SK-N-SH (cell line): ENCODE measurements around the gene MALT1. TPM values are rescaled to one million over a fixed set of nuclear protein-coding genes. Genes with fewer than 3 reads are reported as not detected.

Experiments
- CTCF ChIA-PET: fragments of 300-600, 350-600 bp; formaldehyde crosslinking; extraction: SDS; loops from one replicate; lab custom pipeline; 2021; lab: Yijun Ruan, JAX
- POLR2A ChIA-PET: fragments of 350-600 bp; sonication (Branson Sonifier 250); formaldehyde crosslinking; extraction: SDS; loops from one replicate; lab custom pipeline; 2020; ENCODE audit warnings: antibody characterized with exemption, inconsistent platforms; lab: Yijun Ruan, JAX
- DNase-seq: peaks from one replicate; pipeline ENCODE4 v3.0.0; 2012
- H2AFZ ChIP-seq: fragments of 200-600 bp; sonication (generic); 2 replicates; pipeline ENCODE4 v1.8.1; 2016; ENCODE audit warnings: antibody characterized with exemption, mild to moderate bottlenecking, low read depth
- H3F3A ChIP-seq: fragments of 200-600 bp; sonication (generic); replicated peaks from 2 replicates; pipeline ENCODE3; 2016; ENCODE audit warnings: antibody characterized with exemption, mild to moderate bottlenecking; ENCODE audit not compliant: insufficient read depth
- H3K27ac ChIP-seq, 2 experiments: fragments of 200-500 bp in 1 of 2; fragments of 200-600 bp in 1 of 2; sonication (Bioruptor generic) in 1 of 2; sonication (generic), shearing (Covaris generic) in 1 of 2; 2 replicates each; pipeline versions ENCODE4 v1.5.1 to v1.6.1; 2014 to 2016; ENCODE audit warnings: low read depth in 2 of 2, inconsistent platforms in 1 of 2, low read length in 1 of 2, mild to moderate bottlenecking in 1 of 2, mixed read lengths in 1 of 2
- H3K27me3 ChIP-seq: fragments of 200-600 bp; sonication (generic), shearing (Covaris generic); 2 replicates; pipeline ENCODE4 v1.6.1; 2016; ENCODE audit warnings: mixed run types; ENCODE audit not compliant: insufficient read depth
- H3K36me3 ChIP-seq, 2 experiments: fragments of 200-500 bp in 1 of 2; fragments of 200-600 bp in 1 of 2; sonication (Bioruptor generic) in 1 of 2; sonication (generic) in 1 of 2; replicated peaks in 1 of 2; 2 replicates each; pipeline versions ENCODE3 to v1.5.1; 2014 to 2016; ENCODE audit warnings: low read length in 1 of 2, mild to moderate bottlenecking in 1 of 2; ENCODE audit not compliant: insufficient read depth in 2 of 2, control insufficient read depth in 1 of 2
- H3K4me1 ChIP-seq, 2 experiments: fragments of 200-500 bp in 1 of 2; fragments of 200-600 bp in 1 of 2; sonication (Bioruptor generic) in 1 of 2; sonication (generic), shearing (Covaris generic) in 1 of 2; 2 replicates each; pipeline versions ENCODE4 v1.5.1 to v1.6.1; 2014 to 2016; ENCODE audit warnings: low read depth in 1 of 2, low read length in 1 of 2, mixed run types in 1 of 2; ENCODE audit not compliant: insufficient read depth in 2 of 2, control insufficient read depth in 1 of 2
- H3K4me2 ChIP-seq: fragments of 200-600 bp; sonication (generic), shearing (Covaris generic); 2 replicates; pipeline ENCODE4 v1.6.1; 2017; ENCODE audit warnings: mixed run types
- H3K4me3 ChIP-seq, 2 experiments: fragments of 200-500 bp in 1 of 2; fragments of 200-600 bp in 1 of 2; sonication (Bioruptor generic) in 1 of 2; sonication (generic), shearing (Covaris generic) in 1 of 2; 2 replicates each; pipeline versions ENCODE4 v1.5.1 to v1.8.1; 2014 to 2016; ENCODE audit warnings: low read depth in 2 of 2, inconsistent platforms in 1 of 2, low read length in 1 of 2, mild to moderate bottlenecking in 1 of 2, mixed read lengths in 1 of 2, moderate library complexity in 1 of 2
- H3K79me2 ChIP-seq: fragments of 200-600 bp; sonication (generic); 2 replicates; pipeline ENCODE4 v1.8.1; 2017; ENCODE audit warnings: mild to moderate bottlenecking; ENCODE audit not compliant: insufficient read depth
- H3K9ac ChIP-seq: fragments of 200-600 bp; sonication (generic); 2 replicates; pipeline ENCODE4 v1.6.1; 2017; ENCODE audit warnings: mixed run types
- H3K9me2 ChIP-seq: fragments of 200-600 bp; sonication (generic); 2 replicates; pipeline ENCODE4 v1.6.1; 2017; ENCODE audit warnings: mixed run types
- H3K9me3 ChIP-seq: fragments of 200-600 bp; sonication (generic); 2 replicates; pipeline ENCODE4 v1.6.1; 2017; ENCODE audit warnings: mixed run types, mild to moderate bottlenecking, moderate library complexity
- H4K20me1 ChIP-seq: fragments of 200-600 bp; sonication (generic); 2 replicates; pipeline ENCODE4 v1.6.1; 2017; ENCODE audit warnings: mild to moderate bottlenecking, mixed run types; ENCODE audit not compliant: insufficient read depth
- CTCF ChIP-seq: fragments of 200-600 bp; sonication (generic); IDR thresholded peaks from 2 replicates; pipeline ENCODE4 v1.6.1; 2017; ENCODE audit warnings: antibody characterized with exemption, mild to moderate bottlenecking, moderate library complexity
- EZH2phosphoT487 ChIP-seq: fragments of 200-600 bp; sonication (generic); IDR thresholded peaks from 2 replicates; pipeline ENCODE4 v1.6.1; 2017; ENCODE audit warnings: low read depth, mixed run types, mild to moderate bottlenecking, antibody characterized with exemption, moderate library complexity, borderline replicate concordance
- FOSL2 ChIP-seq: IDR thresholded peaks from 2 replicates; pipeline ENCODE4 v1.4.0; 2012; ENCODE audit warnings: low read depth, mild to moderate bottlenecking, moderate library complexity, borderline replicate concordance
- MEF2A ChIP-seq: IDR thresholded peaks from 2 replicates; pipeline ENCODE4 v1.4.0; 2012; ENCODE audit warnings: low read depth, borderline replicate concordance
- NFIC ChIP-seq: IDR thresholded peaks from 2 replicates; pipeline ENCODE4 v1.4.0; 2012; ENCODE audit warnings: borderline replicate concordance
- RCOR1 ChIP-seq: fragments of 150-350 bp; IDR thresholded peaks from 2 replicates; pipeline ENCODE4 v1.6.1; 2017; ENCODE audit warnings: antibody characterized with exemption, low read length
- REST ChIP-seq: IDR thresholded peaks from 2 replicates; pipeline ENCODE4 v1.6.1; 2012; ENCODE audit warnings: mild to moderate bottlenecking, low read depth, low read length, moderate library complexity
- RFX5 ChIP-seq: IDR thresholded peaks from 2 replicates; pipeline ENCODE4 v1.6.1; 2012; ENCODE audit warnings: mild to moderate bottlenecking, improper control_type of control experiment, low read length
- SIN3A ChIP-seq: IDR thresholded peaks from 2 replicates; pipeline ENCODE4 v1.6.1; 2012; ENCODE audit warnings: low read depth, mild to moderate bottlenecking, low read length, moderate library complexity, borderline replicate concordance
- SMC3 ChIP-seq: IDR thresholded peaks from 2 replicates; pipeline ENCODE4 v1.6.1; 2012; ENCODE audit warnings: low read depth, low read length, improper control_type of control experiment
- TAF1 ChIP-seq: IDR thresholded peaks from 2 replicates; pipeline ENCODE4 v1.6.1; 2012; ENCODE audit warnings: low read depth, mild to moderate bottlenecking, low read length, moderate library complexity, borderline replicate concordance
- TEAD4 ChIP-seq: IDR thresholded peaks from 2 replicates; pipeline ENCODE4 v1.4.0; 2012; ENCODE audit warnings: mild to moderate bottlenecking, borderline replicate concordance; ENCODE audit not compliant: insufficient read depth
- USF1 ChIP-seq: IDR thresholded peaks from 2 replicates; pipeline ENCODE4 v1.4.0; 2012; ENCODE audit warnings: low read depth, borderline replicate concordance
- YY1 ChIP-seq: IDR thresholded peaks from 2 replicates; pipeline ENCODE4 v1.4.0; 2012; ENCODE audit warnings: low read depth, mild to moderate bottlenecking
- WGBS: methylation state at CpG from one replicate; pipeline ENCODE4 v1.1.6; 2017; ENCODE audit warnings: low lambda C conversion rate; 5-methylcytosine and 5-hydroxymethylcytosine counted together
- polyA plus RNA-seq, 3 experiments: library from polyadenylated mRNA; depleted of rRNA; stranded (reverse); fragments of >200 nt; gene quantifications; 2 replicates each; pipeline ENCODE4 v1.2.3, GENCODE V29; 2012

Gene MALT1
- polyA plus RNA-seq, 1 of the 3 experiments (the other 2 are of a cell fraction): 6.6 TPM

GRCh38 chr18:58716060-58716756, 44.9 kb downstream of the MALT1 start (continued):
- TF ChIP-seq SIN3A (no peak), YY1 (no peak), TEAD4 (no peak), CTCF (no peak)

- Histone ChIP-seq H3K4me2 (no peak overlapping the region), H3K9me3 (no peaks in the 10 kb centered on the region), H3K79me2 (no peaks in the 10 kb centered on the region), H3K4me1 (peaks cover 0 to 2% of the 10 kb centered on the region in 2 experiments; a peak in 1 of 4 replicates), H3K36me3 (peaks cover 13 to 15% of the 10 kb centered on the region in 2 experiments), H3K4me3 (no peak overlapping the region), H3K27me3 (no peaks in the 10 kb centered on the region), H2AFZ (no peak overlapping the region), H3K9me2 (no peaks in the 10 kb centered on the region), H3F3A (peaks cover 9% of the 10 kb centered on the region), H3K9ac (no peak overlapping the region), H4K20me1 (no peaks in the 10 kb centered on the region), H3K27ac (no peak overlapping the region)
- POLR2A ChIA-PET: no interaction called here
- WGBS: 82% methylated on average over 9 of the region's 9 CpGs
- CTCF ChIA-PET: interaction anchor here (1.4 kb wide), 1 partner anchor 42 kb away, joined by 3 read pairs; no protein-coding TSS in a partner anchor
- DNase-seq: no peak
- TF ChIP-seq FOSL2: 0 out of 2 replicates have a peak, but pooled peaks have one; percentile 9
- no peak for TF ChIP-seq TAF1
Measured at GRCh38 chr18:58721566-58722239, 50.4 kb downstream of the MALT1 start.

- H3K27ac ChIP-seq: no peak overlapping the region
- no peaks in the 10 kb centered on the region for H4K20me1 ChIP-seq
- ChIA-PET CTCF (interaction anchor here (1.0 kb wide), 1 partner anchor 40 kb away, joined by 3 read pairs; no protein-coding TSS in a partner anchor), POLR2A (no interaction called here)
- H3K4me3 ChIP-seq: no peak overlapping the region
- H2AFZ ChIP-seq: no peak overlapping the region
- H3K9me3 ChIP-seq: no peaks in the 10 kb centered on the region
- H3K4me2 ChIP-seq: no peak overlapping the region
- no peak for DNase-seq
- peaks cover 9% of the 10 kb centered on the region for H3F3A ChIP-seq
- H3K9ac ChIP-seq: no peak overlapping the region
- WGBS: 93% methylated on average over 3 of the region's 3 CpGs
- H3K9me2 ChIP-seq: no peaks in the 10 kb centered on the region
- peaks cover 0 to 5% of the 10 kb centered on the region in 2 experiments; a peak in 1 of 4 replicates for H3K4me1 ChIP-seq
- H3K27me3 ChIP-seq: no peaks in the 10 kb centered on the region
- H3K79me2 ChIP-seq: no peaks in the 10 kb centered on the region
- H3K36me3 ChIP-seq: peaks cover 11 to 15% of the 10 kb centered on the region in 2 experiments
- TF ChIP-seq NFIC (no peak), RCOR1 (no peak), USF1 (no peak), SMC3 (no peak), REST (no peak), EZH2phosphoT487 (no peak), RFX5 (no peak), FOSL2 (no peak), MEF2A (no peak), TEAD4 (no peak)
Measured at GRCh38 chr18:58723810-58724602, 52.7 kb downstream of the MALT1 start.
